SIG-M5 treated with dmso at 0.1 percent for 504 hours (cell line): Measurements from ENCODE around the gene CYP51A1.
"Not testable (repeated sequence)": the region's sequence is repeated elsewhere in the genome, so short reads cannot be mapped to it uniquely, and the experiment has no call there.

ENCODE experiments used
- DNase-seq: peaks from one replicate; lab custom pipeline; 2025; ENCODE audit not compliant: unreplicated experiment; lab: John Stamatoyannopoulos, UW

CYP51A1 gene

DNA sequence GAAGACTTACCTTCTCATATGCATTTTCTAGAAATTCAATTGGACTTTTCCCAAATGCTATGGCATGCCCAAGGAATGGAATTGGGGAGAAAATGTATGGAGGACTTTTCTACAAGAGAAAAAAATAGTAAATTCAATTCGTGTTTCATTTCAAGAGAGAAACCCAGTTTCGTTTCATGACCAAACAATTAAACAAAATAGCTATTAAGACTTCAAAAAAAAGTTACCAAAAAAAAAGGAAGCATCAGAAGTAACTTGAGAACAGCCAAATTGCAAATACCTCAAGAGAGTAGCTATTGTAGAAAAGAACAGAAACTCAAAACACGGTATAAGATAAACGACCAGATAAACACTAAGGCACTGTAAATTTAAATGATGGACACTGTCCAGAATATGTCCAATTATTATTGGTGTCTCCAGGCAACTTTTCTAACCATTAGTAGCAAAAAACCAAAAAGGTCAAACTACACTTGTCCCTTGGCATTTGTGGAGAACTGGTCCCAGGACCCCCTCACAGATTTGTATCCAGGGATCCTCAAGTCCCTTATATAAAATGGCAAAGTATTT is 2.4 kb downstream of the CYP51A1 start:
- DNase-seq: no peak

GRCh38 chr7:92131093-92131492 is 3.2 kb downstream of the CYP51A1 start:
- no peak for DNase-seq

DNA sequence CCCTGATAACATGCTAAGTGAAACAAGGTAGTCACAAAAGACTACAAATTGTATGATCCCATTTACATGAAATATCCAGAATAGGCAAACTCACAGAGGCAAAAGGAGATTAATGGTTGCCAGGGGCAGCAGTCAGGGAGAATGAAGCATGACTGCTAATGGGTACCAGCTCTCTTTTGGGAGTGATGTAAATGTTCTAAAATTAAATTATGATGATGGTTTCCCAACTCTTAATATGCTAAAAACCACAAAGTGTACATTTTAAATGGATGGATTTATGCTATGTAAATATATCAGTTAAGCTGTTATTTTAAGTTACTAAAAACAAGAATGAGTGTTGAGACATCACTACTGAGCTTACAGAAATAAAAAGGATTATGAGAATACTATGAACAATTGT is 12.6 kb downstream of the CYP51A1 start:
- no peak for DNase-seq

DNA sequence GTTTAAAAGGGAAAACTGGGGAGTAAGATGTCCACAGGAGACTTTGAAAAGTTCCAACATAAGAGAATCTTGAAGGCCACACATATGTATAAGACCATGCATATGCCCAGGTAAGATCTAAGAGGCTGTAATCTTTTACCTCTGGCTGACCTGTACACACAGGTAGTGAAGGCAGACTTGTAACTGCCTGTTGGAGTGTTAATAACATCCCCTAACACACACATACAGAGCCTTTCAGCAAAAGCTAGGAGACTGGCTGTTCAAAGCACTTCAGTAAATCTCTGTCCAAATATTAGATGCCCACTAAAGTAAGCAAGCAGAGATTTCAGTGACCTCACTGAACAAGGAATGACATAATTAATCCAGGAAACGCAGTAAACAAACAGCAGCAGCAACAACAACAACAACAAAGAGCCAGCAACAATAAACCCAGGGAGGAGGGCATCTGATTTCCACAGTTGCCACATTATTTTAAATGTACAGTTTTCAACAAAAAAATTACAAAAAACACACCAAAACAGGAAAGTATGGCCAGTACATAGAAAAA is 15.0 kb downstream of the CYP51A1 start:
- DNase-seq: no peak

DNA sequence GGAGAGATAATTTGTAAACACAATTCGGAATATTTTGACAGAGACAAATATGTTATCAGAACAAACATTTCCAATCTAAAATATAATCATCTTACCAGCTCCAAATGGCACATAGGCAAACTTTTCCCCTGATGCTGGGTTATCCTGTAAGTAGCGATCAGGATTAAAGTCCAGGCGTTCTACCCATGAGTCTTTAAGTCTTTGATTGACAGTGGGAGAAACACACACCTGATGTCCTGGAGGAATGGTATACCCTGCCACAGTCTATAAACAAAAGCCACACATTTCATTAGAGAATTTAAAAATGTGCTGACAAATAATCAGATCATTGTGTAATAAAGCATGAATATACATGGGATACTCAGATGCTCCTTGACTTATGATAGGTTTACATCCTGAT is 17.3 kb downstream of the CYP51A1 start:
- no peak for DNase-seq

DNA sequence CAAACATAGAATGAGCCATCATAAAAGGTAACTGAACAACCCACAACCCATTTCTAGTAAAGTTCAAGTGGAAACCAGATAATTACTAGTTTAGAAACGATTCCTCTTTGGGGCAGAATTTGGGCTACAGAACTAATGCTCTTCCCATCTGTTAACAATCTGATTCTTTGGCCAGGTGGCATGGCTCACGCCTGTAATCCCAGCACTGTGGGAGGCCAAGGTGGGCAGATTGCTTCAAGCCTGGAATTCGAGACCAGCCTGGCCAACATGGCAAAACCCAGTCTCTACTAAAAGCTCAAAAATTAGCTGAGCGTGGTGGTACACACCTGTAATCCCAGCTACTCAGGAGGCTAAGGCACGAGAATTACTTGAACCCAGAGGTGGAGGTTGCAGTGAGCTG is 18.5 kb downstream of the CYP51A1 start:
- DNase-seq: no peak

- no peak for DNase-seq
Measured at GRCh38 chr7:92110857-92111256, 23.4 kb downstream of the CYP51A1 start.

DNA sequence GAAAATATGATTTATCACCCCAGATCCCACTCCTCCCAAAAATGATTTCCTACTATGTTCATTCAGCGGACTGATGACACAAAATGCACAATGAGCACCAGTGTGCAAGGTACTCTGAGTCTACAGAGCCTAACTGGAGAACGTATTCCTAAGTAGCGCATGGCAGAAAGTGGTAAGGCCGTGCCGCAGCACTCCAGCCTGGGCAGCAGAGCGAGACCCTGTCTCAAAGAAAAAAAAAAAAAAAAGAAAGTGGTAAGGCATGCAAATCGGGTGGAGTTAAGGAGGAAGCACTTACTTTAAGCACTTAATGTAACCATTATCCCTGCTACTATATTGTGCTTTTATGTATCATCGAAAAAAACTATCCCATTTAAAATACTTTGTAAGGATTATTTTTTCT is 25.5 kb downstream of the CYP51A1 start:
- DNase-seq: no peak

DNA sequence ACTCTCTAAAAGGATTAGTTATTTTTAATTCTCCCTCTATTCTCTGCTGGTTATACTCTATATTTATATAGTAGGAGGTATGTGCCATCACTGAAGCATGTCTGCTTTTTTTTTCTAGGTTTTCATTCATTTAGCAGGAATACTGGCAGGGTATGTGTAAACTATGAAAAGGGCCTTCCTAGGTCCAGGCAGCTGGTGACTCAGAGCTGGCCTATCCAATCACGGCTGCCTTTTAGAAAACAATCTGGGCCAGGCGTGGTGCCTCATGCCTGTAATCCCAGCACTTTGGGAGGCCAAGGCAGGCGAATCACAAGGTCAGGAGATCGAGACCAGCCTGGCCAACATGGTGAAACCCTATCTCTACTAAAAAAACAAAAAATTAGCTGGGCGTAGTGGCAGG is 31.4 kb downstream of the CYP51A1 start:
- DNase-seq: not testable (repeated sequence)

DNA sequence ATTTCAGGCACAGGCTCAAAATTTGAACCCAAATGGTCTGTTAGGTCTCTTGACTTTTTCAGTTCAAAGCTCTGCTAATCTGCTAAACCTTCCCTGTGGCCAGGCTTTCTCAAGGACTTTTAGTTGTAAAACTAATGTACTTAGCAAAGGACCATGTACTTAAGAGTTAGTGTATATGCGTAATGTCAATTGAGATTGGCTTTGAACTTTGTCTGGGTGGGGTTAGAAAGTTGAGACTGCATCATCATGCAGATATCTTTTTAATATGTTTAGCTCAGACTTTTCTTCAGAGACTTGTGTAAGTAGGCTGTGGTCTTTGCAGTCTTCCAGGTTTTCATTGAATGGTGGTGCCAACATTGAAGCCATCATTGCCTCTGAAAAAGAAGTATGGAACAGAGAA is 33.7 kb downstream of the CYP51A1 start:
- no peak for DNase-seq

DNA sequence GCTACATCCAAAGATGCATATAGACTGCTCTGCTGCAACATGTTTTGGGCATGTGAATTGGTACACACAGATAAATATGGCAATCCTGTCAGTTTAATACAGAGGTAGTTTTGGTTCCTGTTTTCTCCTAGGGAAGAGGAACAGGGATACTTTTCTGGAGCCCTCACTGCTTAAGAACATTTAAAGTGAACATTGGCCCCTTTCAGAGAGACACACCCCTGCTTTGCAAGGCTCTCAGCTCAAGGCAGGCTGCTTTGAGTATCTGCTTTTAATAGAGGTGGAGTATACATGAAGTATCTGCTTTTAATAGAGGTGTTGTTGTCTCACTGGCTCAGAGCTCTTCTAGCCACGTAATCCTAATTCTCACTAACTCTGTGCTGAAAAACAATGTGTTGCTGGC is 38.9 kb downstream of the CYP51A1 start:
- DNase-seq: peak; percentile 68

DNA sequence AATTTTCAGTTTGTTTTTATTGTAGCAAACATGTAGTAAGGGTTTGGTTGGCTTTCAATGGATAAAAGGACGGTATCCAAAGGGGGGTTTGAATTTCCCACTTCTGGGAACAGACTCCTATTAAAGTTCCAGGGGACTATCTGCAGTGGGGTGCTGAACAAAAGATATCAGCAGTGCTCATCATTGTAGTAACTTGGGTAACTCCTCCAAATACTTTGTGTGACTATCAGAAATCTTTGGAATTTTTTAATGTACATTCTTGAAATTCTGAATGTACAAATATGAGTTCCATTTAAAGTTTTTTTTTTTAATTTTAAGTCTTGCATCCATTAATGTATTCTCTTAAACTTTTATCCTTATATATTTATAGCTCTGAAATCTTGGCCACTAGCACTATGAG is 42.1 kb downstream of the CYP51A1 start:
- no peak for DNase-seq

GRCh38 chr7:92088266-92088665 is 46.0 kb downstream of the CYP51A1 start:
- DNase-seq: no peak

GRCh38 chr7:92083922-92084321 is 50.4 kb downstream of the CYP51A1 start:
- DNase-seq: not testable (repeated sequence)

DNA sequence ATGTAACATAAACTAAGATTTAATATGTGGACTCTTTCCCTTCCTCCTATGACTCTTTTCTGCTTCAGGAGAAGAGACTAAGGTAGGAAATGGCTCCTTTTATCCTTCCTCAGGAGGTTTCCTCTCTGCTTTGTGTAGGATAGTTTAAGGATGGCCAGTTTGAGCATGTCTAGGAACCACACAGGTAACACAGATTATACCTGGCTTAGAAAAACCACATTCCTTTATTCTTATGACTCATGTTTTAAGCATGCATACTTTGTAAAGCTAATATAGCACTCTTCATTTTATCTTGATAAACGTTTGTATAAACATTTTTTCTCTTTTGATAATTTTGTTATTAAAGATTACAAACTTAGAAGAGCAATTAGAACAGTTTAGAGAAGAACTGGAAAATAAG is 57.8 kb downstream of the CYP51A1 start:
- peak; percentile 45 for DNase-seq

- DNase-seq: no peak
Measured at GRCh38 chr7:92075455-92076158, 58.7 kb downstream of the CYP51A1 start.

DNA sequence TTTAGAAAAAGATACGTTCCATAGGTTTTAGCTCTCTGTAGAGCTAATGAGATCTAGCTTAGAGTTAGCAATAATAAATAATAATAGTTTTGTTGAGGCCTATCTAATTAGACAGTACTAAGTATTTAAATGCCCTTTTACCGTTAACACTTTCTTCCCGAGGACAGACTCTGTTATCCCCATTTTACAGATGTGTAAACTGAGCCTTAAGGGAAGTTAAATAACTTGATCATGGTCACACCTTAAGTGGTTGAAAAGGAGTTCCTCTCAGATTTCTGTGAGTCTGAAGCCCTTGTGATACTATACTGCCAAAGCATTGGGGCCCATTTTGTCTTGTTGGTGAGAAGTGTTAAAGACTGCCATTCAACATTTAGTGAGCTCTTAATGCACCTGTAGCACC is 61.6 kb downstream of the CYP51A1 start:
- DNase-seq: no peak

GRCh38 chr7:92072121-92072520 is 62.2 kb downstream of the CYP51A1 start:
- no peak for DNase-seq

DNA sequence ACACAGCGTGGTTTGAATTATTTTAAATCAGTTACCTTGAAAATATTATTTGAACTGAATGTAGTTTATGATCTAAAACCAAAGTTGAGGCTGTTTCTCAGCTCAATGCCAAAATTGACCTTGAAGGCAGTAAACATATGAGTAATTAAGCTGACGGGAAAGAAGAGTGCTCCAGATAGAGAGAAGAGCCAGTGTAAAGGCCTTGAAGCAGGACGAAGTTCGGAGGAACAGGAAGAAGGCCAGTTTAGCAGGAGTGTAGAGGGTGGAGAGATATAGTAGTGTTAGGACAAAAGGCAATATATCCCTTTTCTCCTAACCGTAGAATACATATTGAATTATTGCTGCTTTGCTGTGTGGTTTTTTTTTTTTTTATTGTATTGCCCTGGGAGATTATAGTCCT is 63.2 kb downstream of the CYP51A1 start:
- DNase-seq: no peak

GRCh38 chr7:92064438-92065029 is 69.7 kb downstream of the CYP51A1 start:
- no peak for DNase-seq
